GF-D8 (cell line): Measurements from ENCODE around the gene TTLL10.

Source experiments
- DNase-seq: peaks from one replicate; lab custom pipeline; 2025; lab: John Stamatoyannopoulos, UW

TTLL10 gene

DNA sequence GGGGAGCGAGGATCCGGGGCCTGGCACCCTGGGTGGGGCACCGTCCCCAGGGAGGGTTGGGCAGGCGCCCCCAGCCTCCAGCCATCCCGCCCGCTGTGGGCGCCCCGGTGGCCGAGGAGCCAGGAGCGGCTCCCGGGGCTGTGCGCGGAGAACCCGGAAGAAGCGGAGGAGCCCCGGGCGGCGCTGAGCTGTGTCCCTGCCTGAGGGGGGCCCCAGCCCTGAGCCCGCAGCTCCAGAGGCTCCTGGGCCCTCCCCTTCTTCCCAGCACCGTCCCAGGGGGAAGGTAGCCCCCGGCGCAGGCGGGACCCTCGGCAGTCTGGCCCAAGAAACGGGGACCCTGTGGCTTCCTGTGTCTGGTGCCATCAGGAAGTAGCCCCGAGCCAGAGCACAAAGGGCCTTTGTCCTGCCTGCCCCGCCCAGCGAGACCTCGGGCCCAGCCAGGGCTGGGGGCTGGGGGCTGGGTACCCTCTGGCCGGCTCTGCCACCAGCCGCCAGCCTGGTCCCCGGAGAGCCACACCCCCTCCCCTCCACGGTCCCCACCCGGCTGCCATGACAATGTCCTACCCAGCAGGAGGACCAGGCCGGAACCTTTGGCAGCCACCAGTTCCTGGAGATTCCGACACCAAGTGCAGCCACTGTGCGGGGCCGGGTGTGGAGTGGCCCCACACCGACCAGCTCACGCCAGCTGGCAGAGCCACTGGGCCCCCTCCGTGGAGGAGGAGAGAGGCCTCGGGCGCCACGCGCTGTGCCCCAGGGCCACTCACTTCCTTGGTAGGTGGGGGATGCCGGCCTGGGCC, 15.6 kb upstream of the TTLL10 start:
- DNase-seq = no peak

DNA sequence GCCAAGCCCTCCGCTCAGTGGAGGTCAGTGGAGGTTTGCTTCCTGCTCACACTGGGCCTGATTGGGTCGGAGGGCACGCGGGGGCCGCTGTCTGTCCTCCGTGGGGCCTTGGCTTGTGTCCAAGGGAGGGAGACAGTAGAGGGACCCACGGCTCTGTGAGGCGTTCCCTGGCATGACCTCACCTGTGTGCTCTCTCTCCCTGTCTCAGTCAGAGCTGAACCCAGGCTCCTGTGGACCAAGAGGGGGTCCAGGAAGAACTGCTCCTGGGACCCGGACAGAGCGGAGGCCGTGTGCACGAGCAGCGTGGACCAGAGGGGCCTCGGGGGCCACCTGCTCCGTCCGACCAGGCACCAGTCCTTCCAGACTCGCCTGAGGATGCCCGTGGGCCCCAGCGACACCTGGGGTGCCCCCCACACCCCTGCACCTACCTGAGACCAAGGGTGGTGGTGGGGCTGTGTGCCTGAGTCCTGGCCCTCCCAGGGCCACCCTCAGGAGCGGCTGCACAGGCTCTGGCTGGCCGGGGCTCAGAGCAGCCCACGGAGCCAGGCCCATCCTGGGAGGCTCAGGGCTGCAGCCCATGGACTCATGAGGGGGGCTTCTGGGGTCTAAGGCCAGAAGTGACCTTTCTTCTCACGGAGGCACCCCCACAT, 13.3 kb upstream of the TTLL10 start:
- DNase-seq = no peak

DNA sequence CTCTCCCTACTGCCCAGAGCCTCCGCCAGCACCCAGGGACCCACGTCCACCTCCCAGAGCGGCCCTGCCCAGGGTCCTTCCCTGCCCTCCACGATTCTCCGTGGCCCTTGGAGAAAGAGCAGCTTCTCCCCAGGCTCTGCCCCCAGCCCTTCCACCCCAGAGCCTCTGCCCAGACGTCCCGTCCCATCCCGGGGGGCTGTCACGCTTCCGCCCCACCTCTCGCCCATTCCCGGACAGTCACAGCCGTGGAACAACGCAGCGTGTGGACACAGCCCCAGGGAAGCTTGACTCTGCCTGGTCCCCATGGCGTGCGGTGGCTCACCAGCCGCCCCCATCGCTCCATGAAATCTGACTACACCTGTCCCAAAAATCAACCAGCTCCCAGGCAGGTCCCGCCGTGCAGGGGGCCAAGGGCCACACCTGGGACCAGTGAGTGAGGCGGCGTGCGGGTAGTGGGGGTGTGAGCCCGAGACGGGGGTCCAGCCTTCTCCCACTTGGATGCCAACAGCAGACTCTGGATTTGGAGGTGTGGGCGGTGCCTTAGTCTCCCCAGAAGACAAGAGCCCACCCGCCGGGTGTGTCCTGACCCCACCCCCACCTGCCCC, 12.5 kb upstream of the TTLL10 start:
- no peak for DNase-seq

GRCh38 chr1:1161683-1162079, 12.0 kb upstream of the TTLL10 start:
- no peak for DNase-seq

DNA sequence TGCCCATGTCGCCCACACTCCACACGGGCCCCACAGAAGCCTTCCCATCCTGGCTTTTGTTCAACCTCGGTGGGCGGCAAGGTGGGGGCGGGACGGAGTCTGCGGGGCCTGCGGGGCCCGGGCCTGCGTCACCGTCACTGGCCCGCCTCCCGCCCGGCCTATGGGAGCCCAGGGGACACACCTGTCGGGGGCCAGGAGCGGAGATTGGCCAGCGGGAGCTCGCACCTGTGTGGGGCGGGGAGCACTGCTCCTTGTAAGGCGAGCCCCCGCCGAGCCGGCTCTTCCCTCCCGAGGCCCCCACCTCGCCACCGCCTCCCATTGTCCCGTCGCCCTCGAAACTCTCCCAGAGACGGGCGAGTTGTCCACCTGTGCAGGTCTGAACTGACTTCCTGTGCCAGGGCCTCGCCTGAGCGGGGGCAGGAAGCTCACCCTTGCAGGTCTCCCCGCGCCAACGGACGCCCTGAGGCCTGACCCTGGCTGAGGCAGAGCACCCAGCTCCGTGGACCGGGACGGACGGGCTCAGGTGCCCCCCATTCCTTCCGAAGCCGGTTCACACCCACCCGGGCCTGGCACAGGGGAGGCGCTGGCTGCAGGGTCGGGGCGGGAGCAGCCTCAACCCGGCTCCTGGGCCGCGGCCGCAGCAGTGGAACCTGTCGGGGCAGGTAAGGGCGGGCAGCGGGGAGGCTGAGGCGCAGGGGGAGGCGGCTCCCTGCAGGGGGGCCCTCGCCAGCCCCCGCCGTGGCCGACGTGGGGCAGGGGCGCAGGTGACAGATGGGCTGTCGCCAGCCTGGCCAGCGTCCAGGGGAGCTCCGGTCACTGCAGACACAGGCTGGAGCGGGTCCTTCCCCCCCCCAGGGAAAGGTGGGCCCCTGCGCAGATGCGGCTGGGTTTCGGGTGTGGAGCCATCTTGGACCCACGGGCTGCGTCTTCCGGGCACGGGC, 10.8 kb upstream of the TTLL10 start:
- no peak for DNase-seq

GRCh38 chr1:1163538-1164070, 10.1 kb upstream of the TTLL10 start:
- DNase-seq = no peak

GRCh38 chr1:1164361-1164700, 9.3 kb upstream of the TTLL10 start:
- DNase-seq = no peak

- no peak for DNase-seq
Measured at GRCh38 chr1:1164701-1165451, 8.8 kb upstream of the TTLL10 start.

GRCh38 chr1:1165485-1165884, 8.2 kb upstream of the TTLL10 start:
- no peak for DNase-seq

DNA sequence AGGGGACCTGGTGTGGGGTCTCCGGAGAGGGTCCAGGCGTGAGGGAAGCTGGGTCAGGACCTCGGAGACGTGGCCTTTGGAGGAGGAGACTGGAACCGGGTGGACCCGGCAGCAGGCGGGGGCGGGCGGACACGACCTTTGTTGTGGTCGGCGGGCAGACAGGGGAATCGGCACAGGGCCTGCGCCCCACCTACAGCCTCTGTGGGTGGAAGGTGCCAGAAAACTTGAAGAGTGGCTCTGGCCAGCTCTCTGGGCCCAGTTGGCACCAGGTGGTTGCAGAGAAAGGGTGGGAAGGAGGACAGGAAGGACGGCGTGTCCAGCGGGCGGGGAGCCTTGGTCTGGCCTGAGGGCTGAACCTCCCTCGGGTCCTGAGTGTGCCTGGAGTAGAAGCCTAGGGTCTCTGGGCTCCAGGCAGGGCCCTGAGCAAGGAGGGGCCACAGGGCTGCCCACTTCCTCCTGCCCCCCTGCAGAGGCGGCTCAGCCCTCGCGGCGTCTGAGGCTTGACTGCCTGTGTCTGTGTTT, 7.7 kb upstream of the TTLL10 start:
- no peak for DNase-seq

GRCh38 chr1:1166642-1167397, 6.9 kb upstream of the TTLL10 start:
- no peak for DNase-seq

GRCh38 chr1:1167398-1167821, 6.3 kb upstream of the TTLL10 start:
- DNase-seq = no peak

- no peak for DNase-seq
Measured at GRCh38 chr1:1167841-1168450, 5.7 kb upstream of the TTLL10 start.

GRCh38 chr1:1168451-1169411, 4.9 kb upstream of the TTLL10 start:
- no peak for DNase-seq

DNA sequence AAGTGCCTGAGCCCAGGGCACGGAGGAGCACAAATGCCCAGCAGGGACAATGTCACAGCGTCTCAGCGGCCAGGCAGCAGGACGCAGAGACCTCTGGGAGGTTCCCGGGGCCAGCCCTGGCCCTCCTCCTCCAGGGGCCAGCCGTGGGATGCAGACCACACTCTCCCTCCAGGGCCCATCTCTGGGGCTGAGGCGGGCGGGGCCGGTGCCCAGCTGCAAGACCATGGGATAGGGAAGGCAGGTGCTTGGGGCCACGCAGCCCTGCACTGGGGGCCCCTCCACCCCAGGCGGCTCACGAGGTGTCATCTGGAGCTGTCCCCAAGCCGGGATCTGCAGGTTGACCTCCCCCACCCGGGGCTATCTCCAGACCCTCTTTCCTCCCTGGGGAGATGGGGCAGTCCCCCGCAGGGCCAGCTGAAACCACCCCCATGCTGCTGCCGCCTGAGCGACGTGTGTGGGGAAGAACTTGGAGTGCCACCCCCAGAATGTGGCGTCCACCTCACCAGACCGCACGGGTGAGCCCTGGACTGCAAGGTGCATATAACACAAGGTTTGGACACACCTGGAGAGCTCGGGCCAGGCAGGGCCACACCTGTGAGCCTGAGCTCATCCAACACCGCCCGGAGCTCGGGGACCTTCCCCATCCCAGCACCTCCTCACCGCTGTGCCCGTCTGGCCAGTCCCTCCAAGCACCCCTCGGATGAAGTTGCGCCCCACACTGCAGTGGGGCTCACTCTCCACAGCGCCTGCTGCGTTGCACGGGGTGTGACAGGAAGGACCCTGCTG, 4.1 kb upstream of the TTLL10 start:
- DNase-seq = no peak

DNA sequence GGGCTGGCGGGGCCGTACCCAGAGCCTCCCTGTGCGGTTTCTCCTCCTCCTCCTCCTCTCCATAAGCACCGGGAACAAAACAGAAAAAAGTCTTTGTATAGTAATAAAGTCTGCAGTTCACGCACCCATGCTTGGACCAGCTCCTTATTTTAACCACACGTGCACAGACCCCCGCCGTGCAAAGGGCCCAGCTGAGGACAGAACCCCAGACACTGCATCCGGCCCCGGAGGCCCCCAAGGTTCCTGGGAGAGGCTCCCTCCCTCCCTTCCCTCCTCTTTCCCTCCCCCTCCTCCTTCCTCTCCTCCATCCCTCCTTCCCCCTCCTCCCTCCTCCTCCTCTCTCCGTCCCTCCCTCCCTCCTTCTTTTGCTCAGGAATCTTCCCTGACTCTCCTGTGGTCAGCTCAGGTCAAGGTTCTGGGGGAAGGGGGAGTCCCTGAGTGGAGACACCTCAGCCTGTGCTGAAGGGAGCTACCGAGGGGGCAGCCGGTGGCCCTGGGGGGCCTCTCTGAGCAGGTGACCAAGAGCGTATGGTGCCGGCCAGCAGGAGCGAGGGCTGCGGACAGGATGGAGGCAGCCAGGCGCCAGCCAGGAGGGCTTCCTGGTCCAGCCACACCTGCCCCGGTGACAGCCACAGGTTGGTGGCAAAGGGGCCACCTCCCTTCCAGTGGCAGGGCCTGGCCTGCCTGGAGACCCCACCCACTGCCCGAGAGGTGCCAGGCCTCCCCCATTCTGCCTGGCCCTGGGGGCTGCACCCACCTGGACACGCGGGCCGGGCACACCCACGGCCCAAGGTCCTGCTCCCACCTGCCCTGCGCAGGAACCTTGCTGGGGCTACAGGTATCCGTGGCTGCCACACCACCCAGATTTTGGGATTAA, 3.2 kb upstream of the TTLL10 start:
- no peak for DNase-seq

DNA sequence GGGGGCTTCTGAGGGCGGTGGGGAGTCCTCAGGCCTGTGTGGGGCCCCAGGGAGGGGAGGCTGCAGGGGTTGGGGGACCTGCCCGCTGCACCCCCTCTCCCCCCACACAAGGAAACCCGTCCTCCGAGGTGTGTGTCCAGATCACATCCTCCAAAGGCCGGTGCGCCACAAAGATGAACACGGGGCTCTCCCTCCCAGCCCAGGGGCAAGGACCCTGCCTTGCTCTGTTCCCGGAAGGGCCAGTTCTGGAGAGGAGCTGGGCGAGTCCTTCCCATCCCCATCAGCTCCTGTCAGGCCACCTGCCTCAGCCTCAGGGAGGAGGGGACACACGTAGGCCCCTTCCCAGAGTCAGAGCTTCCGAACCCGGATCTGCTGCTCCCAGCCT, 2.5 kb upstream of the TTLL10 start:
- no peak for DNase-seq
